ENCODE measurements around the gene ELP6. TPM values are rescaled to one million over a fixed set of nuclear protein-coding genes. Genes with fewer than 3 reads are reported as not detected.

Gene ELP6
- polyA plus RNA-seq, 1 of the 3 experiments (the other 2 are of a cell fraction): 79.8 TPM

DNA sequence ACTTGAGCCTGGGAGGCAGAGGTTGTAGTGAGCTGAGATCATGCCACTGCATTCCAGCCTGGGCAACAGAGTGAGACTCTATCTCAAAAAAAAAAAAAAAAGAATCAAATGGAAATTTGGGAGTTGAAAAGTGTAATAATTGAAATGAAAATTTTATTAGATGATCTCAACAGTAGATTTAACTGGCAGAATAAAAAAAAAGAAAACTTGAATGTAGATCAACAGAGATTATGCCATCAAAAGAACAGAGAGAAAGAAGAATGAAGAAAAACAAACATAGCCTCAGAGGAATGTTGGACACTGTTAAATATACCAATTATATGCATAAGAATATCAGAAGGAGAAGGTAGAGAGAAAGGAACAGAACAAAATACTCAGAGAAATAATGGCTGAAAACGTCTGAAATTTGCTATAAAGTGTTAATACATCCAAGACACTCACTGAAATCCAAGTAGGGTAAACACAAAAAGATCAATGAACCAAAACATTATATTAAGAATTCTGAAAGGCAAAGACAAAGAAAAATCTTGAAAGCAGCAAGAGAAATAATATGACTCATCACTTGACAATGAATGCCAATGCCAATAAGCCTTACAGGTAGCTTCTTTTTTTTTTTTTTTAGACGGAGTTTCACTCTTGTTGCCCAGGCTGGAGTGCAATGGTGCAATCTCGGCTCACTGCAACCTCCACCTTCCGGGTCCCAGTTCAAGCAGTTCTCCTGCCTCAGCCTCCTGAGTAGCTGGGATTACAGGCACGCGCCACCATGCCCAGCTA is 14.6 kb upstream of the ELP6 start:
- POLR2A ChIA-PET: no interaction called here
- Histone ChIP-seq H3F3A (replicated peaks; ENCODE audit: insufficient read depth) (no peaks in the 10 kb centered on the region), H3K79me2 (ENCODE audit: insufficient read depth) (no peaks in the 10 kb centered on the region), H4K20me1 (ENCODE audit: insufficient read depth) (no peaks in the 10 kb centered on the region), H3K36me3 (replicated peaks in 1 of 2; ENCODE audit: control insufficient read depth in 1 of 2, insufficient read depth in 2 of 2, low read length in 1 of 2) (no peaks in the 10 kb centered on the region), H3K9me2 (no peaks in the 10 kb centered on the region), H2AFZ (ENCODE audit: low read depth) (no peak overlapping the region), H3K4me2 (no peak overlapping the region), H3K9ac (no peak overlapping the region), H3K27me3 (ENCODE audit: insufficient read depth) (no peaks in the 10 kb centered on the region), H3K4me1 (ENCODE audit: control insufficient read depth in 1 of 2, insufficient read depth in 2 of 2, low read depth in 1 of 2, low read length in 1 of 2) (no peaks in the 10 kb centered on the region), H3K4me3 (ENCODE audit: low read depth in 2 of 2, low read length in 1 of 2) (no peak overlapping the region), H3K27ac (ENCODE audit: low read depth in 2 of 2, low read length in 1 of 2) (no peak overlapping the region), H3K9me3 (no peaks in the 10 kb centered on the region)
- no peak for TF ChIP-seq CHD2 (IDR thresholded peaks at IDR 0.05; ENCODE audit: low read length, partially characterized antibody)
- CTCF ChIA-PET: no interaction called here
- no peak for DNase-seq
- 64% methylated on average over 6 of the region's 6 CpGs for WGBS (ENCODE audit: low lambda C conversion rate)

- H3K4me3 ChIP-seq (ENCODE audit: low read depth in 2 of 2, low read length in 1 of 2): no peak overlapping the region
- H3K79me2 ChIP-seq (ENCODE audit: insufficient read depth): no peaks in the 10 kb centered on the region
- H3K4me1 ChIP-seq (ENCODE audit: control insufficient read depth in 1 of 2, insufficient read depth in 2 of 2, low read depth in 1 of 2, low read length in 1 of 2): peaks cover 0 to 4% of the 10 kb centered on the region in 2 experiments; a peak in 1 of 4 replicates
- H3K9me3 ChIP-seq: no peaks in the 10 kb centered on the region
- WGBS (ENCODE audit: low lambda C conversion rate): 69% methylated on average over 4 of the region's 4 CpGs
- no peak for DNase-seq
- H3K36me3 ChIP-seq (replicated peaks in 1 of 2; ENCODE audit: control insufficient read depth in 1 of 2, insufficient read depth in 2 of 2, low read length in 1 of 2): no peaks in the 10 kb centered on the region
- H3K27ac ChIP-seq (ENCODE audit: low read depth in 2 of 2, low read length in 1 of 2): no peak overlapping the region
- H3F3A ChIP-seq (replicated peaks; ENCODE audit: insufficient read depth): no peaks in the 10 kb centered on the region
- POLR2A ChIA-PET: no interaction called here
- TF ChIP-seq NRF1 (IDR thresholded peaks at IDR 0.05; ENCODE audit: low read depth, low read length) (no peak), MXI1 (IDR thresholded peaks at IDR 0.05; ENCODE audit: low read depth, low read length) (no peak), EP300 (IDR thresholded peaks at IDR 0.05; ENCODE audit: borderline replicate concordance in 1 of 2, low read depth in 1 of 2, low read length in 1 of 2) (no peak), RXRA (IDR thresholded peaks at IDR 0.05; ENCODE audit: borderline replicate concordance, low read depth) (no peak), FOXM1 (IDR thresholded peaks at IDR 0.05; ENCODE audit: low read depth) (no peak), POLR2AphosphoS5 (IDR thresholded peaks at IDR 0.05; ENCODE audit: low read depth, low read length) (no peak), FOXJ3 (CRISPR knock-in tag; IDR thresholded peaks at IDR 0.05) (no peak), TAF1 (IDR thresholded peaks at IDR 0.05; ENCODE audit: borderline replicate concordance, low read depth, low read length) (no peak), JUND (IDR thresholded peaks at IDR 0.05) (no peak), SMC3 (IDR thresholded peaks at IDR 0.05; ENCODE audit: low read depth, low read length) (no peak)
- TF ChIP-seq, protein P1, sequence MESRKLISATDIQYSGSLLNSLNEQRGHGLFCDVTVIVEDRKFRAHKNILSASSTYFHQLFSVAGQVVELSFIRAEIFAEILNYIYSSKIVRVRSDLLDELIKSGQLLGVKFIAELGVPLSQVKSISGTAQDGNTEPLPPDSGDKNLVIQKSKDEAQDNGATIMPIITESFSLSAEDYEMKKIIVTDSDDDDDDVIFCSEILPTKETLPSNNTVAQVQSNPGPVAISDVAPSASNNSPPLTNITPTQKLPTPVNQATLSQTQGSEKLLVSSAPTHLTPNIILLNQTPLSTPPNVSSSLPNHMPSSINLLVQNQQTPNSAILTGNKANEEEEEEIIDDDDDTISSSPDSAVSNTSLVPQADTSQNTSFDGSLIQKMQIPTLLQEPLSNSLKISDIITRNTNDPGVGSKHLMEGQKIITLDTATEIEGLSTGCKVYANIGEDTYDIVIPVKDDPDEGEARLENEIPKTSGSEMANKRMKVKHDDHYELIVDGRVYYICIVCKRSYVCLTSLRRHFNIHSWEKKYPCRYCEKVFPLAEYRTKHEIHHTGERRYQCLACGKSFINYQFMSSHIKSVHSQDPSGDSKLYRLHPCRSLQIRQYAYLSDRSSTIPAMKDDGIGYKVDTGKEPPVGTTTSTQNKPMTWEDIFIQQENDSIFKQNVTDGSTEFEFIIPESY (IDR thresholded peaks at IDR 0.05; ENCODE audit: borderline replicate concordance, low read depth): no peak
- TF ChIP-seq, protein P2, sequence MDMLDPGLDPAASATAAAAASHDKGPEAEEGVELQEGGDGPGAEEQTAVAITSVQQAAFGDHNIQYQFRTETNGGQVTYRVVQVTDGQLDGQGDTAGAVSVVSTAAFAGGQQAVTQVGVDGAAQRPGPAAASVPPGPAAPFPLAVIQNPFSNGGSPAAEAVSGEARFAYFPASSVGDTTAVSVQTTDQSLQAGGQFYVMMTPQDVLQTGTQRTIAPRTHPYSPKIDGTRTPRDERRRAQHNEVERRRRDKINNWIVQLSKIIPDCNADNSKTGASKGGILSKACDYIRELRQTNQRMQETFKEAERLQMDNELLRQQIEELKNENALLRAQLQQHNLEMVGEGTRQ (IDR thresholded peaks at IDR 0.05; ENCODE audit: borderline replicate concordance, low read depth, low read length): no peak
- no peak overlapping the region for H3K4me2 ChIP-seq
- CTCF ChIA-PET: interaction anchor here (0.8 kb wide), 1 partner anchor 9 kb away, joined by 3 read pairs; no protein-coding TSS in a partner anchor
- H3K27me3 ChIP-seq (ENCODE audit: insufficient read depth): no peaks in the 10 kb centered on the region
- no peaks in the 10 kb centered on the region for H3K9me2 ChIP-seq
- H4K20me1 ChIP-seq (ENCODE audit: insufficient read depth): no peaks in the 10 kb centered on the region
- H3K9ac ChIP-seq: no peak overlapping the region
- H2AFZ ChIP-seq (ENCODE audit: low read depth): no peak overlapping the region
Measured at GRCh38 chr3:47525617-47526016, 12.1 kb upstream of the ELP6 start.
